NCI-H446 treated with DMSO at 0.1 percent for 48 hours (cell line): ENCODE measurements around the gene FLOT1.
"Not testable (repeated sequence)": the region's sequence is repeated elsewhere in the genome, so short reads cannot be mapped to it uniquely, and the experiment has no call there.

Source experiments
- DNase-seq: peaks from one replicate; lab custom pipeline; 2025; lab: John Stamatoyannopoulos, UW

The FLOT1 gene

GRCh38 chr6:30767158-30767943 lies 24.9 kb upstream of the FLOT1 start:
- DNase-seq: no peak

GRCh38 chr6:30766461-30767157 lies 24.1 kb upstream of the FLOT1 start:
- DNase-seq: no peak

GRCh38 chr6:30765495-30765894 lies 23.0 kb upstream of the FLOT1 start:
- not testable (repeated sequence) for DNase-seq

- DNase-seq: not testable (repeated sequence)
Measured at GRCh38 chr6:30764490-30765043, 22.1 kb upstream of the FLOT1 start.

DNA sequence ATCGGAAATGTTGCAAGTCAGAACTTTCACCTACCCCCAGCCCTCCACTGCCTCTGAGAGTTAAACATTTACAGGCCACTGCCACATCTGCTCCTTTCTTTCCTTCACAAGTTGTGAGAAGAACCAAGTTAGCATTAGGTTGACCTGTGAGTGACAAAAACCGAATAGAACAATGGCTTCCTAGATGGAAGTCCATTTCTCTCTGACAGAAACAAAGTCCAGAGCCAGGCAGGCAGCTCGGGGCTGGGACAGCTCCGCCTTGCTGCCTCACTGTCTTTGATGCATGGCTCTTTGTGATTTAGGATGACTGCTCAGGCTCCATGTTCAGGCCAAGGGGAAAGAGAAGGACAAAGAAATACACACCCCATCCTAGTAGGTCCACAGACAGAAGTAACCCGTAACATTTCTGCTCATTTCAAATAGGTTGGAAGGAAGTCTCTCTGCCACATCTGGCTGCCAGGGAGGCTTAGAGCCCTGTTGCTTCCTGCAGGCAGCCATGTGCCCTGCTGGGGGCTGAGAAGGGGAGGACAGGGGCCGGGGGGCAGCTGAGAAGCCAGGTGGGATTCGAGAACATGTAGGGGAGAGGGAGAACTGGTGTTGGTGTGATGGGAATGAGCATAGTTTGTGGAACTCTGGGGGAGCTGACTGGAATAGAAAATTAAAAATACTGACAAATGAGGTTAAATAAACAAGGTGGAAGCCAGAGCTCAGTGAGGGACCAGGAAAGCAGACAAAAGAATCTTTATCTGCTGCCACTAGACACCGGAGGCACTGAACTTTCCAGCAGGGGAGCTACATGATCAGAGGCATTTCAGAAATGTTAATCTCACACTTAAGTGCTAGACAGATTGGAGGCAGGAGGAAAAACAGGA lies 21.4 kb upstream of the FLOT1 start:
- no peak for DNase-seq

DNA sequence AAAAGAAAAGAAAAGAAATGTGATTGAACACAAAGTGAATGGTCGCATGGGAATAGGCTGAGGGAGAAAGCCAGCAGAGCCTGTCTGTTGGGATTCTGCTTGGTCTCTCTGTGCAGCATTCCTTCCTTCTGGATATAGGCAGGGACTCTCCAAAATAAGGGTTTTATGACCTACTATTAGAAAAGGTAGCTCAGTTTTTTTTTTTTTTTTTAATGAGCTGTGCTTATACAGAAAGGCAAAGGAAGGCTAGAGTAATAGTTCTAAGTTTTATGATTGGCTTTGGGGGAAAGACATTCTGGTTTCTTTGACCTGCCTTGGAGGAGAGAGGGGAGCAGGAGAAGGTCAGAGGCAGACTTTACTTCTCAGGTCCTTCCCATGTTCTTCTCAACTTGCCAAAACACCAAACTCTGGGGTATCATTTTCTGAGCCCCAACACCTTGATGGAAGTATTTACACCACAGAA lies 20.7 kb upstream of the FLOT1 start:
- no peak for DNase-seq

- DNase-seq: no peak
Measured at GRCh38 chr6:30761791-30762429, 19.4 kb upstream of the FLOT1 start.

GRCh38 chr6:30760549-30760948 lies 18.1 kb upstream of the FLOT1 start:
- DNase-seq: no peak

DNA sequence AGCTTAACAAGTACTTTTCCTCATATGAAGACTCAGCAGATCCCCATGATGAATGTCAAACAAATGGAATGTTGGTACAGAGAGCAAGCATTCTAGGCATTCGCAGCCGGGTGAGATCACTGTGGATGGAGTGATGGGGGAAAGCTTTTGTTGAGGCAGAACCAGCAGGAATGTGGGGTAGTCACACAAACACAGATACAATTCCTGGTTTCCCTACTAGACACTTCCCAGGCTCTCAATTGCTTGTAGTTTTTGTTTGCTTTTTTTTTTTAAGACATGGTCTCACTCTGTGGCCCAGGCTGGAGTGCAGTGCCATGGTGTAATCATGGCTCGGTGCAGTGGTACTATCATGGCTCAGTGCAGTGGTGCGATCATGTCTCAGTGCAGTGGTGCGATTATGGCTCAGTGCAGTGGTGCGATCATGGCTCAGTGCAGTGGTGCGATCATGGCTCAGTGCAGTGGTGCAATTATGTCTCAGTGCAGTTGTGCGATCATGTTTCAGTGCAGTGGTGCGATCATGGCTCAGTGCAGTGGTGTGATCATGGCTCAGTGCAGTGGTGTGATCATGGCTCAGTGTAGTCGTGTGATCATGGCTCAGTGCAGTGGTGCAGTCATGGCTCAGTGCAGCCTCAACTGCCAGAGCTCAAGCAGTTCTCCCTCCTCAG lies 17.2 kb upstream of the FLOT1 start:
- DNase-seq: no peak

DNA sequence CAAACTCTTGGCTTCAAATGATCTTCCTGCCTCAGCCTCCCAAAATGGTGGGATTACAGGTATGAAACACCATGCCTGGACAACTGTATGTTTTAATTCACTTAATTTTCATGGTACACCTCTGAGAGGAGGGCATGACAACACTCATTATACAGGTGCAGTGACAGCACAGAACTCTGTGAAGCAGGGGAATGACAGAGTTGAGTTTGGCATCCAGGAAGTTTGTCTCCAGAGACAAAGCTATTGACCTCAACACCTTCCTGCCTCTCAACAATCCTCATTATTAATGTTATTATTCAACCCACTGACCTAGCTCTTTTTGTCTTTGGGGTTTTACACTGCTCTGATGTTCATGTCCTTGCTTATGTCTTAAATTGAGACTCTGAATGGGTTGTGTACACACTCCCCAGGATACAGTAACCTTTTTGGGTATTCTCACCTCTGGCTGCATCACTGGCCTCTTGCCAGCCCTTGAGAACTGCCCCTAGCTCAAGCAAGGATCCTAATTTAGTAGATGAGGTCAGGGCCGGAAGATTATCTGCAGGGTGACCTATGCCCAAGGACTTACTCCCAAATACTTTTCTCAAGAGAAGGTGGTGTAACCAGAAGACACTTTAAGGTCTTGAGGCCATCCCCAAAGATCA lies 14.9 kb upstream of the FLOT1 start:
- DNase-seq: no peak

DNA sequence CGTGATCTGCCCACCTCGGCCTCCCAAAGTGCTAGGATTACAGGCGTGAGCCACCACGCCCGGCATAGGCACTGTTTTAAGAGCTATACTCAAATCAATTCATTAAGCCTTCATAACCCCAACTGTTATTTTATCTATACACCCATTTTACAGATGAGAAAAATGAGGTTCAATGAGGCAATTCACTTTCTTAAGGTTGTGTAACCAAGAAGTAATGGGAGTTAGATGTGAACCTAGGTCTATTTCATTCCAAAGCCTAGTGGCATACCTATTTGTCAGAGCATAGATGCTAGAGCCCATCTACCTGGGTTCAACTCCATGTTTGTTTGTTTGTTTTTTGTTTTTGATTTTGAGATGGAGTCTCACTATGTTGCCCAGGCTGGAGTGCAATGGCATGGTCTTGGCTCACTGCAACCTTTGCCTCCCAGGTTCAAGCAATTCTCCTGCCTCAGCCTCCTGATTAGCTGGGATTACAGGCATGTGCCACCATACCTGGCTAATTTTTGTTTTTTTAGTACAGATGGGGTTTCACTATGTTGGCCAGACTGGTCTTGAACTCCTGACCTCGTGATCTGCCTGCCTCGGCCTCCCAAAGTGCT lies 14.0 kb upstream of the FLOT1 start:
- DNase-seq: not testable (repeated sequence)

DNA sequence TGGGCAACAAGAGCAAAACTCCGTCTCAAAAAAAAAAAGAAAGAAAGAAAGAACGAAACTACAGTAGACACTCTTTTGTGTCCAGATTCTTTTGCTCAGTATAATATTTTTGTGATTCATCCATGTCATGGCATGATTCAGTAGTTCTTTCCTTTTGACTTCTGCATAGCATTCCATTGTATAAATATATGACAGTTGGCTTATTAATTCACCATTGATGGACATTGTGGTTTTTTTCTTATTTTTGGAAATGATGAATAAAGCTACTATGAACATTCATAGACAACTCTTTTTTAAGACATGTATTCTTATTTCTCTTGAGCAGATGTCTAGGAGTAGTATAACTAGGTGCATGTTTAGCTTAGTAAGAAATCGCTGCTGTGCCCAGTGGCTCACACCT lies 12.1 kb upstream of the FLOT1 start:
- DNase-seq: no peak

- DNase-seq: peak; percentile 92
Measured at GRCh38 chr6:30752157-30752927, 9.9 kb upstream of the FLOT1 start.

- no peak for DNase-seq
Measured at GRCh38 chr6:30750379-30750668, 7.8 kb upstream of the FLOT1 start.

- no peak for DNase-seq
Measured at GRCh38 chr6:30749554-30750378, 7.3 kb upstream of the FLOT1 start.

DNA sequence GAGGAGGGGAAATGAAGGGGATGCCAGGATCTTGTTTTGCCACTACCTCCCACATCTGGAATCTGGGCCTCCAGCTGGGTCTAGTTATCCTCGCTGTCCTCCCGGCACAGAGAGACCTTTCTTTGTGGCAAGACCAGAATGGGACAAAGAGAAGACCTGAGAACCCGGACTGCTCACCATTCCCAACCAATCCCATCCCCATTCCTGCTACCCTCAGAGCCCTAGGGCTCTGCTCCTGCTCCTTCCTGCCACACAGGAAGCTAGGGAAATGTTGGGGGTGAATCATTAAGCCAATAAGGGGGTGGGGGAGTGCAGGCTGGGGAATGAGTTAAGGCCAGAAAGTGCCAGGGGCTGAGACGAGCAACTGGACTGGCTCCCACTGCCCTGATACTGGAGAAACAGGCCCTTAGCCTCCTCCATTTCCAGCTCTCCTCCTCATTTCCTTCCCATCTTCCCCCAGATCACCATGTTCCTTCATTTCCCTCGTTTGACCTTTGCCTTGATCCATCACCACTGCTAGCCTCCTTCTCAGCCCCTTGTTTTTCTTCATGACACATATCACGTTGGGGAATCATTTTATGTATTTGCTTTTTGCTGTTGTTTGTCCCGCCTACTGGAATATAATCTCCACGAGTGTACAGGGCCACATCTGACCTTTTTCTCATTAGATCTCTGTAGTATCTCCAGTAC lies 6.5 kb upstream of the FLOT1 start:
- DNase-seq: no peak

- no peak for DNase-seq
Measured at GRCh38 chr6:30747902-30748769, 5.6 kb upstream of the FLOT1 start.
